NCI-H524 treated with DMSO at 0.1 percent for 48 hours (cell line): ENCODE measurements around the gene HCK.

Experiments
- DNase-seq: peaks from one replicate; lab custom pipeline; 2025; lab: John Stamatoyannopoulos, UW

The HCK gene

GRCh38 chr20:32130352-32130751, 78.3 kb downstream of the HCK start:
- no peak for DNase-seq

GRCh38 chr20:32130965-32131364, 78.9 kb downstream of the HCK start:
- DNase-seq, result no peak

GRCh38 chr20:32132911-32133549, 81.0 kb downstream of the HCK start:
- no peak for DNase-seq

GRCh38 chr20:32134026-32134425, 82.0 kb downstream of the HCK start:
- DNase-seq, result no peak

- no peak for DNase-seq
Observed at GRCh38 chr20:32135983-32136515, 84.0 kb downstream of the HCK start.

- no peak for DNase-seq
Observed at GRCh38 chr20:32138921-32139320, 86.9 kb downstream of the HCK start.

- DNase-seq, result no peak
Observed at GRCh38 chr20:32139947-32140346, 87.9 kb downstream of the HCK start.

GRCh38 chr20:32140603-32141002, 88.6 kb downstream of the HCK start:
- DNase-seq, result no peak

- no peak for DNase-seq
Observed at GRCh38 chr20:32141465-32141980, 89.5 kb downstream of the HCK start.

- DNase-seq, result no peak
Observed at GRCh38 chr20:32142088-32142487, 90.0 kb downstream of the HCK start.

- DNase-seq, result no peak
Observed at GRCh38 chr20:32142991-32143390, 90.9 kb downstream of the HCK start.

- DNase-seq, result no peak
Observed at GRCh38 chr20:32144898-32145662, 93.0 kb downstream of the HCK start.

- no peak for DNase-seq
Observed at GRCh38 chr20:32149566-32150170, 97.6 kb downstream of the HCK start.

- no peak for DNase-seq
Observed at GRCh38 chr20:32150291-32150848, 98.3 kb downstream of the HCK start.
